Measurements from ENCODE around the gene RTN1. TPM values are rescaled to one million over a fixed set of nuclear protein-coding genes. Genes with fewer than 3 reads are reported as not detected.

Gene RTN1
- total and polyA plus RNA-seq, 2 of the 8 experiments (the other 6 are each of a cell fraction or from before 2014, with no cell fraction given): 2.8 to 4.9 TPM

DNA sequence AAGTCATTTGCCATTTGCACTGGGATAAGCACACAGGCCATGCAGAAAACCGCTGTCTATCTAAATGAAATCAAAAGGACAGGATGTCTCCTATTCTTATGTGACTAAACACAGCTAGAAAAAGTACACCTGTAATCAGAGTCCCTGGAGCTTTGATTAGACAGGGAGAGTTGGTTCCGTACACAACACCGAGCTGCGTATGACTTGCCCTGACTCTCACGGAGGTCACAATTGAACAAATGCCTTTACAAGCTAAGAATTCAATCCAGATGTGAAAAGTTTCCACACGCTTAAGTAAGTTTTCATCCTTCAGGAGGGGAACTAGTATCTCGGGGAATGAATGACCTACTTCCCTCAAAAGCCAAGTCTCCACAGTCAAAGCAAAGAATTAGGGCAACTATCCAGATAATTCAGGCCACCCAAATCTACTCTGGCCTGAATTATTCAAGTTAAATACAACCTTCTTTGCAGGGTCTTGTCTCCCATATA, 67.5 kb downstream of the RTN1 start:
- Histone ChIP-seq H3K14ac (ENCODE audit: insufficient read length) (no peak overlapping the region), H3K23me2 (ENCODE audit: low read depth, low read length) (no peaks in the 10 kb centered on the region), H3K56ac (replicated peaks; ENCODE audit: insufficient read length, low read depth, low read length) (no peak overlapping the region), H3K79me2 (ENCODE audit: control insufficient read depth in 1 of 2, insufficient read depth in 2 of 2, low read length in 2 of 2) (no peaks in the 10 kb centered on the region), H3K23ac (ENCODE audit: insufficient read length) (no peak overlapping the region), H2AFZ (ENCODE audit: low read length) (no peak overlapping the region), H3K4me3 (ENCODE audit: extremely low read depth in 1 of 4, insufficient read depth in 2 of 4, low read depth in 3 of 4, low read length in 4 of 4) (no peak overlapping the region), H3K79me1 (ENCODE audit: low read depth, low read length) (no peaks in the 10 kb centered on the region), H2BK120ac (replicated peaks; ENCODE audit: low read depth, low read length) (no peak overlapping the region), H3K4me1 (replicated peaks in 1 of 4; ENCODE audit: control insufficient read depth in 3 of 4, insufficient read depth in 4 of 4, low read length in 3 of 4) (no peaks in the 10 kb centered on the region), H3K27ac (ENCODE audit: low read depth, low read length) (no peak overlapping the region), H4K91ac (replicated peaks; ENCODE audit: insufficient read length, low read length) (no peak overlapping the region), H3K18ac (ENCODE audit: extremely low read depth, low read length) (no peak overlapping the region), H4K8ac (ENCODE audit: extremely low read depth, insufficient read depth, low read length) (no peak overlapping the region), H3K9ac (replicated peaks in 1 of 4; ENCODE audit: extremely low read depth in 1 of 4, low read depth in 3 of 4, low read length in 3 of 4) (no peak overlapping the region), H3K9me3 (ENCODE audit: insufficient read depth in 2 of 2, low read depth in 1 of 2, low read length in 1 of 2) (no peaks in the 10 kb centered on the region), H3K4me2 (ENCODE audit: insufficient read depth in 1 of 2, low read depth in 2 of 2, low read length in 2 of 2) (no peak overlapping the region), H2BK20ac (ENCODE audit: low read length) (no peak overlapping the region), H4K20me1 (replicated peaks in 1 of 2; ENCODE audit: control insufficient read depth in 1 of 2, insufficient read depth in 2 of 2, low read length in 2 of 2) (no peaks in the 10 kb centered on the region), H4K5ac (ENCODE audit: insufficient read length, low read depth, low read length) (no peak overlapping the region), H2BK12ac (ENCODE audit: low read depth, low read length) (no peak overlapping the region), H3K27me3 (replicated peaks in 1 of 4; ENCODE audit: control insufficient read depth in 3 of 4, extremely low read depth in 1 of 4, insufficient read depth in 3 of 4, low read length in 3 of 4) (no peaks in the 10 kb centered on the region), H3K4ac (replicated peaks; ENCODE audit: insufficient read length, low read depth, low read length) (no peak overlapping the region), H2AK5ac (ENCODE audit: low read depth, low read length) (no peak overlapping the region), H3K36me3 (ENCODE audit: control insufficient read depth in 2 of 4, insufficient read depth in 4 of 4, low read length in 3 of 4) (no peaks in the 10 kb centered on the region), H2BK5ac (ENCODE audit: low read depth, low read length) (no peak overlapping the region), H2BK15ac (ENCODE audit: low read length) (no peak overlapping the region)
- DNase-seq (ENCODE audit: low read depth in 1 of 2, low spot score in 2 of 2) (no peak), FAIRE-seq (no peak)
- CTCF ChIA-PET (ENCODE audit: partially characterized antibody): interaction anchor here (0.6 to 1.7 kb wide), 3 partner anchors 10 to 101 kb away, joined by 3 to 4 read pairs (median 3); no protein-coding TSS in a partner anchor
- POLR2A ChIA-PET (ENCODE audit: partially characterized antibody): no interaction called here
- WGBS, 2 experiments (ENCODE audit: extremely low coverage in 1 of 2, insufficient coverage in 1 of 2, insufficient read length in 1 of 2, insufficient replicate concordance in 2 of 2, low coverage in 1 of 2, low lambda C conversion rate in 2 of 2, missing lambda C conversion rate in 1 of 2): 88% methylated on average over 7 of the region's 7 CpGs; no CpG with 5 or more reads in 1 of the 2 experiments
- TF ChIP-seq SRF (IDR thresholded peaks at IDR 0.05; ENCODE audit: low read depth, low read length) (no peak), POLR2AphosphoS5 (IDR thresholded peaks at IDR 0.05; ENCODE audit: low read depth, low read length) (no peak), RFX5 (IDR thresholded peaks at IDR 0.05; ENCODE audit: borderline replicate concordance, low read depth, low read length) (no peak), NRF1 (IDR thresholded peaks at IDR 0.05; ENCODE audit: low read depth, low read length) (no peak), YY1 (IDR thresholded peaks at IDR 0.05; ENCODE audit: low read depth, low read length) (no peak), TAF7 (optimal IDR thresholded peaks at IDR 0.05; ENCODE audit: borderline replicate concordance, low read depth, low read length) (no peak), POU5F1 (IDR thresholded peaks at IDR 0.05; ENCODE audit: low read depth, low read length) (no peak), TCF12 (IDR thresholded peaks at IDR 0.05; ENCODE audit: low read depth, low read length) (no peak), EGR1 (IDR thresholded peaks at IDR 0.05; ENCODE audit: borderline replicate concordance, low read depth, low read length) (no peak), CTBP2 (IDR thresholded peaks at IDR 0.05; ENCODE audit: borderline replicate concordance, insufficient read depth, insufficient read length, low read length) (no peak), JUN (IDR thresholded peaks at IDR 0.05; ENCODE audit: low read depth, low read length) (no peak)
- TF ChIP-seq, protein P1, sequence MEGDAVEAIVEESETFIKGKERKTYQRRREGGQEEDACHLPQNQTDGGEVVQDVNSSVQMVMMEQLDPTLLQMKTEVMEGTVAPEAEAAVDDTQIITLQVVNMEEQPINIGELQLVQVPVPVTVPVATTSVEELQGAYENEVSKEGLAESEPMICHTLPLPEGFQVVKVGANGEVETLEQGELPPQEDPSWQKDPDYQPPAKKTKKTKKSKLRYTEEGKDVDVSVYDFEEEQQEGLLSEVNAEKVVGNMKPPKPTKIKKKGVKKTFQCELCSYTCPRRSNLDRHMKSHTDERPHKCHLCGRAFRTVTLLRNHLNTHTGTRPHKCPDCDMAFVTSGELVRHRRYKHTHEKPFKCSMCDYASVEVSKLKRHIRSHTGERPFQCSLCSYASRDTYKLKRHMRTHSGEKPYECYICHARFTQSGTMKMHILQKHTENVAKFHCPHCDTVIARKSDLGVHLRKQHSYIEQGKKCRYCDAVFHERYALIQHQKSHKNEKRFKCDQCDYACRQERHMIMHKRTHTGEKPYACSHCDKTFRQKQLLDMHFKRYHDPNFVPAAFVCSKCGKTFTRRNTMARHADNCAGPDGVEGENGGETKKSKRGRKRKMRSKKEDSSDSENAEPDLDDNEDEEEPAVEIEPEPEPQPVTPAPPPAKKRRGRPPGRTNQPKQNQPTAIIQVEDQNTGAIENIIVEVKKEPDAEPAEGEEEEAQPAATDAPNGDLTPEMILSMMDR (IDR thresholded peaks at IDR 0.05; ENCODE audit: control extremely low read depth in 1 of 3, insufficient read depth in 1 of 3, low read depth in 1 of 3, low read length in 3 of 3): no peak

Data from H1 (cell line).